Panc1 (cell line): ENCODE data around the gene HPGDS.

Experiments
- CTCF ChIP-seq: fragments of 450-650 bp; IDR thresholded peaks from 2 replicates; pipeline ENCODE4 v1.5.1; 2017; ENCODE audit warnings: mild to moderate bottlenecking
- POLR2AphosphoS5 ChIP-seq: IDR thresholded peaks from 2 replicates; pipeline ENCODE4 v1.6.1; 2012; ENCODE audit warnings: mild to moderate bottlenecking, low read depth, low read length, moderate library complexity
- REST ChIP-seq, 2 experiments: IDR thresholded peaks; 2 replicates each; pipeline ENCODE4 v1.6.1; 2011 to 2012; ENCODE audit warnings: low read depth in 2 of 2, control low read depth in 1 of 2, low read length in 1 of 2, mild to moderate bottlenecking in 1 of 2, moderate library complexity in 1 of 2; ENCODE audit not compliant: insufficient read depth in 1 of 2

- TF ChIP-seq CTCF, result no peak
- TF ChIP-seq POLR2AphosphoS5, result no peak
- no peak for TF ChIP-seq REST (IDR thresholded peaks at IDR 0.05; ENCODE audit: insufficient read depth in 1 of 2, low read depth in 2 of 2, low read length in 1 of 2)
Measured at GRCh38 chr4:94342694-94343093, at the start of gene HPGDS.
